Prostate gland (tissue), 2 donors: ENCODE data around the gene ACTN4.

Experiments used
- POLR2A ChIP-seq: fragments of 450-650 bp; IDR thresholded peaks from one replicate; pipeline ENCODE4 v1.6.1; 2016; ENCODE audit warnings: antibody characterized with exemption, mild to moderate bottlenecking
- POLR2AphosphoS5 ChIP-seq: sonication (generic); formaldehyde crosslinking; IDR thresholded peaks from one replicate; pipeline ENCODE4 v1.6.1; 2017; ENCODE audit warnings: antibody characterized with exemption
- TF ChIP-seq, protein P1 (sequence below), 4 experiments: fragments of 200-600 bp in 2 of 4; fragments of 450-650 bp in 2 of 4; sonication (generic) in 2 of 4; IDR thresholded peaks; 1 replicate in 3 of 4; 2 replicates in 1 of 4; pipeline ENCODE4 v1.5.1; 2016 to 2019; ENCODE audit warnings: antibody characterized with exemption in 4 of 4, mild to moderate bottlenecking in 2 of 4, moderate library complexity in 2 of 4

GRCh38 chr19:38718747-38719543, 71.5 kb downstream of the ACTN4 start:
- TF ChIP-seq, protein P1, sequence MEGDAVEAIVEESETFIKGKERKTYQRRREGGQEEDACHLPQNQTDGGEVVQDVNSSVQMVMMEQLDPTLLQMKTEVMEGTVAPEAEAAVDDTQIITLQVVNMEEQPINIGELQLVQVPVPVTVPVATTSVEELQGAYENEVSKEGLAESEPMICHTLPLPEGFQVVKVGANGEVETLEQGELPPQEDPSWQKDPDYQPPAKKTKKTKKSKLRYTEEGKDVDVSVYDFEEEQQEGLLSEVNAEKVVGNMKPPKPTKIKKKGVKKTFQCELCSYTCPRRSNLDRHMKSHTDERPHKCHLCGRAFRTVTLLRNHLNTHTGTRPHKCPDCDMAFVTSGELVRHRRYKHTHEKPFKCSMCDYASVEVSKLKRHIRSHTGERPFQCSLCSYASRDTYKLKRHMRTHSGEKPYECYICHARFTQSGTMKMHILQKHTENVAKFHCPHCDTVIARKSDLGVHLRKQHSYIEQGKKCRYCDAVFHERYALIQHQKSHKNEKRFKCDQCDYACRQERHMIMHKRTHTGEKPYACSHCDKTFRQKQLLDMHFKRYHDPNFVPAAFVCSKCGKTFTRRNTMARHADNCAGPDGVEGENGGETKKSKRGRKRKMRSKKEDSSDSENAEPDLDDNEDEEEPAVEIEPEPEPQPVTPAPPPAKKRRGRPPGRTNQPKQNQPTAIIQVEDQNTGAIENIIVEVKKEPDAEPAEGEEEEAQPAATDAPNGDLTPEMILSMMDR (IDR thresholded peaks at IDR 0.05): peak in 2 of 4 experiments; percentile 35 to 36
- TF ChIP-seq POLR2A: peak; percentile 12
- TF ChIP-seq POLR2AphosphoS5: no peak
